ENCODE results near the gene NFE2L3.
A peak's percentile ranks its signal among the peaks of the same experiment; 100 is the strongest.

Gene NFE2L3, protein sequence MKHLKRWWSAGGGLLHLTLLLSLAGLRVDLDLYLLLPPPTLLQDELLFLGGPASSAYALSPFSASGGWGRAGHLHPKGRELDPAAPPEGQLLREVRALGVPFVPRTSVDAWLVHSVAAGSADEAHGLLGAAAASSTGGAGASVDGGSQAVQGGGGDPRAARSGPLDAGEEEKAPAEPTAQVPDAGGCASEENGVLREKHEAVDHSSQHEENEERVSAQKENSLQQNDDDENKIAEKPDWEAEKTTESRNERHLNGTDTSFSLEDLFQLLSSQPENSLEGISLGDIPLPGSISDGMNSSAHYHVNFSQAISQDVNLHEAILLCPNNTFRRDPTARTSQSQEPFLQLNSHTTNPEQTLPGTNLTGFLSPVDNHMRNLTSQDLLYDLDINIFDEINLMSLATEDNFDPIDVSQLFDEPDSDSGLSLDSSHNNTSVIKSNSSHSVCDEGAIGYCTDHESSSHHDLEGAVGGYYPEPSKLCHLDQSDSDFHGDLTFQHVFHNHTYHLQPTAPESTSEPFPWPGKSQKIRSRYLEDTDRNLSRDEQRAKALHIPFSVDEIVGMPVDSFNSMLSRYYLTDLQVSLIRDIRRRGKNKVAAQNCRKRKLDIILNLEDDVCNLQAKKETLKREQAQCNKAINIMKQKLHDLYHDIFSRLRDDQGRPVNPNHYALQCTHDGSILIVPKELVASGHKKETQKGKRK

DNA sequence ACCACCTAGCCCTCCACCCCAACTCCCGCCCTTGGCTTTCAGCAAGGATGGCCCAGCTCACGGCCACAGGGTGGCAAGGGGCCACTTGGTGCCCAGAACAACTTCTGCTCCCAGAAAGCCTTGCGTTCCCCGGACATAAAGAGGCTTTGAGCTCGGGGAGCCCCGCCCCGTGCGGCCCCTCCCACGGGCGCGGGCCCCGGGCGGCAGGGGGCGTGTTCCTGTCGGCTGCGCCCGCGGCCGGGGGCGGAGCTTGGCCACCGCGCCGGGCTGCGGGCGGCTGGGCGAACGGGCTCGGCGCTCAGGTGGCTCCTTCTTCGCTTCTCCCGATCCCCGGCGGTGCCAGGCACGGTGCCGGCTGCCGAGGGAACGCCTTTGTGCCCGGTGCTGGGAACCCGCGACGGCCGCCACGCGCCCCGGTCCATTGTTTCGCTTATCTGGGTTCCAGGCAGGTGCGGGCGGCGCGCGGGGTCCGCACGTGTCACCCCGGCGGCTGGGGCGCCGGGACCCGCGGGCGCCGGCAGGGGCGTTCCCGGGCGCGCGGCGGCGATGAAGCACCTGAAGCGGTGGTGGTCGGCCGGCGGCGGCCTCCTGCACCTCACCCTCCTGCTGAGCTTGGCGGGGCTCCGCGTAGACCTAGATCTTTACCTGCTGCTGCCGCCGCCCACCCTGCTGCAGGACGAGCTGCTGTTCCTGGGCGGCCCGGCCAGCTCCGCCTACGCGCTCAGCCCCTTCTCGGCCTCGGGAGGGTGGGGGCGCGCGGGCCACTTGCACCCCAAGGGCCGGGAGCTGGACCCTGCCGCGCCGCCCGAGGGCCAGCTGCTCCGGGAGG lies at the start of gene NFE2L3:
TSS of gene NFE2L3 (plus strand) at position 246 of the 829 bp plus-strand sequence. CDS start at position 547, 301 bp downstream.
- peaks cover 9% of the 10 kb centered on the region for H3K27me3 ChIP-seq (ENCODE audit: insufficient read depth, insufficient read length)
- TF ChIP-seq YY1 (IDR thresholded peaks at IDR 0.05; ENCODE audit: insufficient read depth, insufficient read length) (no peak), ZNF274 (IDR thresholded peaks at IDR 0.05; ENCODE audit: low read depth, low read length) (no peak)
- peak within 1 kb of the TSS; percentile 77 for H3K4me3 ChIP-seq (ENCODE audit: insufficient read length, low read depth)
- peaks cover 15% of the 10 kb centered on the region; the same call in 1 of the 2 replicates for H3K9me3 ChIP-seq (ENCODE audit: insufficient read depth, low read length)
- H3K9ac ChIP-seq (ENCODE audit: insufficient read length, low read depth) = peak within 1 kb of the TSS; percentile 91
- no peaks in the 10 kb centered on the region for H3K36me3 ChIP-seq (ENCODE audit: insufficient read depth, insufficient read length, low read length)
- peak; percentile 80 for DNase-seq (ENCODE audit: low read depth, low spot score)
- peaks cover 18% of the 10 kb centered on the region for H3K4me1 ChIP-seq (ENCODE audit: insufficient read depth, insufficient read length)

DNA sequence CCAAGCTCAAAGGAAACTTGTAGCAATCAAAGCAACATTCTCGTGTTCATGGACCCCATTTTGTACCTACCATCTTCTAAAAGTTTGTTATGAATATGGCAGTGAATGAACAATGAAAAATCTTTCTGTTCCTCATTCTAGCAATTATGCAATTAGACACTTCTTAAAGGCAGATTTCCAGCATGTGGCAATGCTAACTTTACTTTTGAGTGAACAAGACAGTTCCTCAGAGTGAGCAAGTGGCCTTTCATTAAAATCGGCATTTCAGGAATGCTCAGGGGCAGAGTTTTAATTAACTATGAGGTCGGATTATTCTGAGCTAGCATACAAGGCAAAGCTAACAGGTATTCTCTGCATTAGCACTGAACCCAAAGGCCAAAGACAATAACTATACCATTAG lies 48.4 kb upstream of the NFE2L3 start:
- H3K9me3 ChIP-seq (ENCODE audit: insufficient read depth, low read length) = no peaks in the 10 kb centered on the region
- no peak overlapping the region for H3K4me3 ChIP-seq (ENCODE audit: insufficient read length, low read depth)
- no peak overlapping the region for H3K9ac ChIP-seq (ENCODE audit: insufficient read length, low read depth)
- no peak for DNase-seq (ENCODE audit: low read depth, low spot score)
- no peaks in the 10 kb centered on the region for H3K36me3 ChIP-seq (ENCODE audit: insufficient read depth, insufficient read length, low read length)
- no peak for TF ChIP-seq ZNF274 (IDR thresholded peaks at IDR 0.05; ENCODE audit: low read depth, low read length)
- TF ChIP-seq YY1 (IDR thresholded peaks at IDR 0.05; ENCODE audit: insufficient read depth, insufficient read length) = no peak
- TF ChIP-seq SUZ12 (IDR thresholded peaks at IDR 0.05; ENCODE audit: extremely low read depth, insufficient read depth, insufficient read length) = no peak
- H3K27me3 ChIP-seq (ENCODE audit: insufficient read depth, insufficient read length) = no peaks in the 10 kb centered on the region
- no peaks in the 10 kb centered on the region for H3K4me1 ChIP-seq (ENCODE audit: insufficient read depth, insufficient read length)

DNA sequence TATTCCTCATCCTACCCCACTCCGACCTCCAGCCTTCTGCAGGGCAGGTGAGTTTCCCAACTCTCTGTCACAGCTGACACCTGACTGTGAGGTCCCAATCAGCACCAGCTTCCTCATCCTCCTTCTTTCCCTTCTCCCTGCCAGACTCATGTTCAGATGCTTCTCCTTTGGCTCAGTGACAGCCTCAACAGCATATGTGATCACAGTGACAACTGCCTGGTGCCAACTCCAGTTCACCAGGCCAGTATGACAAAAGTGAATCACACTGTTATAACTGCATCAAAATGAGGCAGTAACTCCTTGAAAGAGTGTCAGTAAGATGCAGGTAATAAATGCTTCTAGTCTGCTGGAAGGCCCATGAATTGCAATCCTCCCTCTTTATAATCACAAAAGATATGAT lies 46.8 kb upstream of the NFE2L3 start:
- Histone ChIP-seq H3K36me3 (ENCODE audit: insufficient read depth, insufficient read length, low read length) (no peaks in the 10 kb centered on the region), H3K27me3 (ENCODE audit: insufficient read depth, insufficient read length) (no peaks in the 10 kb centered on the region), H3K9me3 (ENCODE audit: insufficient read depth, low read length) (no peaks in the 10 kb centered on the region), H3K4me3 (ENCODE audit: insufficient read length, low read depth) (no peak overlapping the region), H3K4me1 (ENCODE audit: insufficient read depth, insufficient read length) (no peaks in the 10 kb centered on the region), H3K9ac (ENCODE audit: insufficient read length, low read depth) (no peak overlapping the region)
- no peak for TF ChIP-seq YY1 (IDR thresholded peaks at IDR 0.05; ENCODE audit: insufficient read depth, insufficient read length)
- no peak for TF ChIP-seq SUZ12 (IDR thresholded peaks at IDR 0.05; ENCODE audit: extremely low read depth, insufficient read depth, insufficient read length)
- no peak for TF ChIP-seq ZNF274 (IDR thresholded peaks at IDR 0.05; ENCODE audit: low read depth, low read length)
- DNase-seq (ENCODE audit: low read depth, low spot score) = no peak

DNA sequence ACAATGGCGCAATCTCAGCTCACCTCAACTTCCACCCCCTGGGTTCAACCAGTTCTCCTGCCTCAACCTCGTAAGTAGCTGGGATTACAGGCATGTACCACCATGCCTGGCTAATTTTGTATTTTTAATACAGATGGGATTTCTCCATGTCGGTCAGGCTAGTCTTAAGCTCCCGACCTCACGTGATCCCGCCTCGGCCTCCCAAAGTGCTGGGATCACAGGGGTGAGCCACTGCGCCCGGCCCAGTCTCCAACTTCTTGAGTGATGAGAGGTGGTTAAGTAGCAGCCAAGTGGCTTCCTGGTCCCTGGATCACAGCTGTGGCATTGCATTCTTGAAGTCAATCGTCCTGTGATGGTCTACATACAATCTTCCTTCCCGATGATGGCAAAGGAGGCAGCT lies 46.1 kb upstream of the NFE2L3 start:
- Histone ChIP-seq H3K36me3 (ENCODE audit: insufficient read depth, insufficient read length, low read length) (no peaks in the 10 kb centered on the region), H3K4me1 (ENCODE audit: insufficient read depth, insufficient read length) (no peaks in the 10 kb centered on the region), H3K4me3 (ENCODE audit: insufficient read length, low read depth) (no peak overlapping the region), H3K9ac (ENCODE audit: insufficient read length, low read depth) (no peak overlapping the region), H3K27me3 (ENCODE audit: insufficient read depth, insufficient read length) (no peaks in the 10 kb centered on the region), H3K9me3 (ENCODE audit: insufficient read depth, low read length) (no peaks in the 10 kb centered on the region)
- TF ChIP-seq YY1 (IDR thresholded peaks at IDR 0.05; ENCODE audit: insufficient read depth, insufficient read length) = no peak
- TF ChIP-seq SUZ12 (IDR thresholded peaks at IDR 0.05; ENCODE audit: extremely low read depth, insufficient read depth, insufficient read length) = no peak
- TF ChIP-seq ZNF274 (IDR thresholded peaks at IDR 0.05; ENCODE audit: low read depth, low read length) = no peak
- DNase-seq (ENCODE audit: low read depth, low spot score) = no peak

DNA sequence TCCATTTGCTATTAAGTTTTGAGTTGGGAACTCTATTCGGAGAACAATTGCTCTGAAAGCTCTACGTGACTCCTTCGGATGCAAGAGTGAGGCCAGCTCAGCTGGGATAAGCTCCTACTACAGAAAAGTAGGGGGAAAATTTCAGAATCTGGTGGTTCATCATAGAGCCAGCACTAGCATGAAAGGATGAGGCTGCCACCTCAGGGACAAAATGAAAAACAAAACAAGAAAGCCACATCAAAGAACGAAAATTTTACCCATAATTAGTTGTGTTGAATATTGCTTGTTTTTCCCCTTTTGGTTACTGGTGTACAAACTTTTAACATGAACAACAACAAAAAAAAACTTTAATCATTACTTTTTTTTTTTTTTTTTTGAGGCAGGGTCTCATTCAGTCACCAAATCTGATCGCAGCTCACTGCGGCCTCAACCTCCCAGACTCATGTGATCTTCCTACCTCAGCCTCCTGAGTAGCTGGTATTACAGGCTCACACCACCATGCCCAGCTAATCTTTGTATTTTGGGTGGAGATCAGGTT lies 39.7 kb upstream of the NFE2L3 start:
- DNase-seq (ENCODE audit: low read depth, low spot score) = no peak
- H3K9me3 ChIP-seq (ENCODE audit: insufficient read depth, low read length) = no peaks in the 10 kb centered on the region
- H3K4me1 ChIP-seq (ENCODE audit: insufficient read depth, insufficient read length) = no peaks in the 10 kb centered on the region
- no peak for TF ChIP-seq ZNF274 (IDR thresholded peaks at IDR 0.05; ENCODE audit: low read depth, low read length)
- no peak for TF ChIP-seq YY1 (IDR thresholded peaks at IDR 0.05; ENCODE audit: insufficient read depth, insufficient read length)
- TF ChIP-seq SUZ12 (IDR thresholded peaks at IDR 0.05; ENCODE audit: extremely low read depth, insufficient read depth, insufficient read length) = no peak
- no peaks in the 10 kb centered on the region for H3K27me3 ChIP-seq (ENCODE audit: insufficient read depth, insufficient read length)
- no peaks in the 10 kb centered on the region for H3K36me3 ChIP-seq (ENCODE audit: insufficient read depth, insufficient read length, low read length)
- no peak overlapping the region for H3K9ac ChIP-seq (ENCODE audit: insufficient read length, low read depth)
- H3K4me3 ChIP-seq (ENCODE audit: insufficient read length, low read depth) = no peak overlapping the region

DNA sequence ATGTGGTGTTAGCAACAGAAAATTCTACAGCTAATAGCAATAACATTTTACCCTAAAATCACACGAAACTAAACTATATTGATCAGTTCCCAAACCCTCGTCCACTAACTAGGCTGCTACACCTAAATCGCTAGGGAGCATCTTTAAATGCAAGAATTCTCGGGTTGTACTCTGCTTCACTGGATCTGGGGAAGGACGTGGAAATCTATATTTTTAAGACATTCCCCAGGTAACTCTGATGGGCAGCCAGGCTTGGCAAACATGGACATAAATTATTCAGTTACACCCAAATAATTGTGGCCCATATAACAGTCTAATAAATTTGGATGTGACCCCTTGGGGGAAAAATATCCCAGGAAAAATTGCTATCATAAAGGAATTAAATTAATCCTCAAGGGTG lies 36.3 kb upstream of the NFE2L3 start:
- Histone ChIP-seq H3K9me3 (ENCODE audit: insufficient read depth, low read length) (no peaks in the 10 kb centered on the region), H3K36me3 (ENCODE audit: insufficient read depth, insufficient read length, low read length) (no peaks in the 10 kb centered on the region), H3K4me3 (ENCODE audit: insufficient read length, low read depth) (no peak overlapping the region), H3K4me1 (ENCODE audit: insufficient read depth, insufficient read length) (no peaks in the 10 kb centered on the region), H3K9ac (ENCODE audit: insufficient read length, low read depth) (no peak overlapping the region), H3K27me3 (ENCODE audit: insufficient read depth, insufficient read length) (no peaks in the 10 kb centered on the region)
- no peak for DNase-seq (ENCODE audit: low read depth, low spot score)
- no peak for TF ChIP-seq SUZ12 (IDR thresholded peaks at IDR 0.05; ENCODE audit: extremely low read depth, insufficient read depth, insufficient read length)
- TF ChIP-seq YY1 (IDR thresholded peaks at IDR 0.05; ENCODE audit: insufficient read depth, insufficient read length) = no peak
- no peak for TF ChIP-seq ZNF274 (IDR thresholded peaks at IDR 0.05; ENCODE audit: low read depth, low read length)

Measured in NT2/D1 (cell line).